SW480 (cell line): ENCODE data around the gene AKAP11.
A peak's percentile ranks its signal among the peaks of the same experiment; 100 is the strongest.

Experiments
- DNase-seq: peaks from one replicate; pipeline ENCODE4 v3.0.0-alpha.2; 2016; ENCODE audit warnings: low spot score

The AKAP11 gene

GRCh38 chr13:42272804-42273175 is 838 bp downstream of the AKAP11 start:
- no peak for DNase-seq

GRCh38 chr13:42274386-42275097 is 2.6 kb downstream of the AKAP11 start:
- no peak for DNase-seq

GRCh38 chr13:42275098-42275471 is 3.1 kb downstream of the AKAP11 start:
- DNase-seq = no peak

- DNase-seq = no peak
Measured at GRCh38 chr13:42275506-42275905, 3.6 kb downstream of the AKAP11 start.

- DNase-seq = no peak
Measured at GRCh38 chr13:42276683-42277082, 4.7 kb downstream of the AKAP11 start.

GRCh38 chr13:42277618-42278276 is 5.8 kb downstream of the AKAP11 start:
- no peak for DNase-seq

- no peak for DNase-seq
Measured at GRCh38 chr13:42279080-42279479, 7.1 kb downstream of the AKAP11 start.

- DNase-seq = no peak
Measured at GRCh38 chr13:42279986-42280385, 8.0 kb downstream of the AKAP11 start.

GRCh38 chr13:42280537-42280936 is 8.6 kb downstream of the AKAP11 start:
- no peak for DNase-seq

- no peak for DNase-seq
Measured at GRCh38 chr13:42283574-42283973, 11.6 kb downstream of the AKAP11 start.

GRCh38 chr13:42284068-42284467 is 12.1 kb downstream of the AKAP11 start:
- DNase-seq = no peak

- DNase-seq = no peak
Measured at GRCh38 chr13:42298392-42298791, 26.4 kb downstream of the AKAP11 start.

GRCh38 chr13:42305503-42305902 is 33.6 kb downstream of the AKAP11 start:
- no peak for DNase-seq

GRCh38 chr13:42307461-42307860 is 35.5 kb downstream of the AKAP11 start:
- no peak for DNase-seq

GRCh38 chr13:42312817-42313431 is 41.0 kb downstream of the AKAP11 start:
- DNase-seq = no peak

GRCh38 chr13:42318570-42318969 is 46.6 kb downstream of the AKAP11 start:
- no peak for DNase-seq

GRCh38 chr13:42320375-42320787 is 48.4 kb downstream of the AKAP11 start:
- no peak for DNase-seq

- DNase-seq = no peak
Measured at GRCh38 chr13:42322806-42323205, 50.9 kb downstream of the AKAP11 start.

- no peak for DNase-seq
Measured at GRCh38 chr13:42324704-42325103, 52.8 kb downstream of the AKAP11 start.

GRCh38 chr13:42327725-42328124 is 55.8 kb downstream of the AKAP11 start:
- no peak for DNase-seq

- no peak for DNase-seq
Measured at GRCh38 chr13:42328672-42329071, 56.7 kb downstream of the AKAP11 start.

- no peak for DNase-seq
Measured at GRCh38 chr13:42329239-42329638, 57.3 kb downstream of the AKAP11 start.

- DNase-seq = peak; percentile 10
Measured at GRCh38 chr13:42331009-42331408, 59.1 kb downstream of the AKAP11 start.
